Glutamatergic neuron (in vitro differentiated cells): ENCODE results near the gene POLE4. TPM values are rescaled to one million over a fixed set of nuclear protein-coding genes. Genes with fewer than 3 reads are reported as not detected.

ENCODE experiments used
- DNase-seq: peaks from one replicate; pipeline ENCODE4 v3.0.0; 2022
- H3K27ac Mint-ChIP-seq: one replicate; pipeline ENCODE4 v1.8.0; 2020; ENCODE audit warnings: mild to moderate bottlenecking, mixed read lengths, inconsistent platforms; ENCODE audit not compliant: unreplicated experiment
- H3K27me3 Mint-ChIP-seq: one replicate; pipeline ENCODE4 v1.8.0; 2020; ENCODE audit warnings: mild to moderate bottlenecking, moderate library complexity, mixed read lengths, inconsistent platforms; ENCODE audit not compliant: unreplicated experiment
- H3K36me3 Mint-ChIP-seq: one replicate; pipeline ENCODE4 v1.8.0; 2020; ENCODE audit warnings: mild to moderate bottlenecking, mixed read lengths, inconsistent platforms; ENCODE audit not compliant: unreplicated experiment
- H3K4me1 Mint-ChIP-seq: one replicate; pipeline ENCODE4 v1.8.0; 2020; ENCODE audit warnings: mild to moderate bottlenecking, low read depth, mixed read lengths, inconsistent platforms; ENCODE audit not compliant: unreplicated experiment
- H3K4me3 Mint-ChIP-seq: one replicate; pipeline ENCODE4 v1.8.0; 2020; ENCODE audit warnings: mild to moderate bottlenecking, mixed read lengths, inconsistent platforms; ENCODE audit not compliant: unreplicated experiment
- H3K9me3 Mint-ChIP-seq: one replicate; pipeline ENCODE4 v1.8.0; 2020; ENCODE audit warnings: mild to moderate bottlenecking, moderate library complexity, mixed read lengths, inconsistent platforms; ENCODE audit not compliant: unreplicated experiment
- CTCF ChIP-seq: fragments of 200-600 bp; sonication (generic); IDR thresholded peaks from one replicate; pipeline ENCODE4 v1.5.0; 2021; ENCODE audit not compliant: partially characterized antibody, unreplicated experiment
- total RNA-seq: library from RNA; stranded (reverse); fragmentation: NEBNext Ultra II Directional; extraction: Animal tissue kit (Norgen Biotek cat#: 25700); gene quantifications from one replicate; pipeline ENCODE4 v1.2.1, GENCODE V29; 2021; ENCODE audit not compliant: unreplicated experiment

Gene POLE4
- total RNA-seq, 1 donor from 2014 or later: 22.1 TPM

- TF ChIP-seq CTCF: no peak
- Mint-ChIP-seq H3K4me1 (no peaks in the 10 kb centered on the region), H3K4me3 (no peak overlapping the region), H3K9me3 (peaks cover 3% of the 10 kb centered on the region), H3K27ac (no peak overlapping the region), H3K27me3 (peaks cover 6% of the 10 kb centered on the region), H3K36me3 (peaks cover 6% of the 10 kb centered on the region)
- DNase-seq: no peak
These were observed 27.5 kb upstream of the POLE4 start for GRCh38 chr2:74930811-74931486.

GRCh38 chr2:74931940-74932339 lies 26.5 kb upstream of the POLE4 start:
- Mint-ChIP-seq H3K36me3 (peaks cover 6% of the 10 kb centered on the region), H3K4me1 (no peaks in the 10 kb centered on the region), H3K27ac (no peak overlapping the region), H3K27me3 (peaks cover 3% of the 10 kb centered on the region), H3K4me3 (no peak overlapping the region), H3K9me3 (peaks cover 3% of the 10 kb centered on the region)
- DNase-seq: no peak
- TF ChIP-seq CTCF: no peak

GRCh38 chr2:74935975-74936391 lies 22.5 kb upstream of the POLE4 start:
- no peak for DNase-seq
- no peak for TF ChIP-seq CTCF
- H3K27ac Mint-ChIP-seq: no peak overlapping the region
- no peaks in the 10 kb centered on the region for H3K36me3 Mint-ChIP-seq
- no peaks in the 10 kb centered on the region for H3K4me1 Mint-ChIP-seq
- no peaks in the 10 kb centered on the region for H3K27me3 Mint-ChIP-seq
- H3K4me3 Mint-ChIP-seq: no peak overlapping the region
- no peaks in the 10 kb centered on the region for H3K9me3 Mint-ChIP-seq

GRCh38 chr2:74937221-74937880 lies 21.1 kb upstream of the POLE4 start:
- Mint-ChIP-seq H3K36me3 (no peaks in the 10 kb centered on the region), H3K4me3 (no peak overlapping the region), H3K27ac (no peak overlapping the region), H3K9me3 (no peaks in the 10 kb centered on the region), H3K4me1 (no peaks in the 10 kb centered on the region), H3K27me3 (no peaks in the 10 kb centered on the region)
- DNase-seq: no peak
- TF ChIP-seq CTCF: no peak

- H3K27ac Mint-ChIP-seq: no peak overlapping the region
- TF ChIP-seq CTCF: no peak
- H3K9me3 Mint-ChIP-seq: no peaks in the 10 kb centered on the region
- no peak for DNase-seq
- no peaks in the 10 kb centered on the region for H3K27me3 Mint-ChIP-seq
- H3K4me1 Mint-ChIP-seq: no peaks in the 10 kb centered on the region
- H3K4me3 Mint-ChIP-seq: no peak overlapping the region
- no peaks in the 10 kb centered on the region for H3K36me3 Mint-ChIP-seq
These were observed 20.2 kb upstream of the POLE4 start for GRCh38 chr2:74938264-74938663.
